AG09309 (cell line): ENCODE results near the gene SMIM20.

Experiments
- DNase-seq: peaks from one replicate; pipeline ENCODE4 v3.0.0-alpha.2; 2010; ENCODE audit warnings: low read depth
- H3K4me3 ChIP-seq: 2 replicates; pipeline ENCODE4 v1.5.1; 2011; ENCODE audit warnings: mild to moderate bottlenecking, low read depth, low read length, moderate library complexity; ENCODE audit not compliant: control insufficient read depth
- CTCF ChIP-seq: IDR thresholded peaks from 2 replicates; pipeline ENCODE4 v1.5.1; 2011; ENCODE audit warnings: mild to moderate bottlenecking, low read depth, low read length, inconsistent platforms; ENCODE audit not compliant: insufficient read depth, control insufficient read depth; ENCODE audit errors: missing control alignments

SMIM20 gene

GRCh38 chr4:25962393-25962792 lies 48.4 kb downstream of the SMIM20 start:
- TF ChIP-seq CTCF: no peak
- no peak for DNase-seq
- no peak overlapping the region for H3K4me3 ChIP-seq

DNA sequence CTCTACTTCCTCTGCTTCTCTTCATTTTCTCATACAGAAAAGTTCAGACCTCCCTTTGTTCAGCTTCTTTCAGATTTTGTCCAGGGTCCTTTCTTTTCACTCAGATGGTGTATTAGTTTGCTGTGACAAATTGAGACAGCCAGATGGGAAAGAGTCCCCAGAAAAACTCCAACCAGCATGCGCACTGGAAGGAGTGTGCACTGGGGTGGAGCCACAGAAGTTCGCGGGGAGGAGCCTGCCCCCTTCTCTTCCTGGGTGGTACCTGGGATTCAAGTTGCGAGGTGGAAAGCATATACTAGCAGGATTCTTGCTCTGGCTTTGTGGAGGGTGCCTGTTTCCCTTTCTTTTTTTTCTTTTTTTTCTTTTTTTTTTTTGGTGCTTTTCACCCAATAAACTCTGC lies 51.6 kb downstream of the SMIM20 start:
- DNase-seq: no peak
- H3K4me3 ChIP-seq: no peak overlapping the region
- TF ChIP-seq CTCF: no peak

DNA sequence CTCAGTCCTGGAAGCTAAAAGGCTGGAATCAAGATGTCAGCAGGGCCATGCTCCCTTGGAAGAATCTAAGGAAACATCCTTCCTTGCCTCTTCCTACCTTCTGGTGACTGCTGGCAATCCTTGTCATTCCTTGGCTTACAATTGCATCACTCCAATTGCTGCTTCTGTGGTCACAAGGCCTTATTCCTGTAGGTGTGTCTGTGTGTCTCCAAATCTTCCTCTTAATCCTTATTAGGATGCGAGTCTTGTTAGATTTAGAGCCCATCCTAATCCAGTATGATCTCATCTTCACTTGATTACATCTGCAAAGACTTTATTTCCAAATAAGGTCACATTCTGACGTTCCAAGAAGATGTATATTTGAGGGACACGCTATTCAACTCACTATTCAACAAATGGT lies 52.2 kb downstream of the SMIM20 start:
- no peak for TF ChIP-seq CTCF
- no peak overlapping the region for H3K4me3 ChIP-seq

GRCh38 chr4:25969374-25970155 lies 55.5 kb downstream of the SMIM20 start:
- H3K4me3 ChIP-seq: no peak overlapping the region
- DNase-seq: no peak
- no peak for TF ChIP-seq CTCF

More for the DNA sequence above, 52.2 kb downstream of the SMIM20 start:
- no peak for DNase-seq

DNA sequence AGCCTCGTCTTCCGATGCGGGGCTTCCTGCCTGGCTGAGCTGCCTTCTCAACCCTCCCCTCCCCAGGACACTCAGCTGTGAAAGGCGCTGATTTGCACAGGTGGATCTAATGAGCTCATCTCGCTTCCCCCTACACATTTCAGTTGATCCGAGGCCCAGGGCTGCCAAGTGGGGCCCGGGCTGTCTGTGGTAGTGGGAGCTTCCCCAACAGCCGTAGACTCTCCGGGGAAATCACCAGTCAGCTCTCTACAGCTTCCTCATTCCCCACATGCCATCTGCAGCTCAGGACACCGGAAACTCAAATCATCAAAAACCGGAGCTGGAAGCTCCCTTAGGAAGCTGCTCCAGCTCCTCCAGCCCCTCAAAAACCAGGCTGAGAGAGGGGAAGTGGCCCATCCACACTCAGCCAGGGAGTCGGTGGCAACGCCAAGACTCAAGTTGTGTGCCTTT lies 56.2 kb downstream of the SMIM20 start:
- no peak for DNase-seq
- no peak overlapping the region for H3K4me3 ChIP-seq
- TF ChIP-seq CTCF: no peak

GRCh38 chr4:25970691-25971432 lies 56.8 kb downstream of the SMIM20 start:
- no peak overlapping the region for H3K4me3 ChIP-seq
- TF ChIP-seq CTCF: no peak
- no peak for DNase-seq
